ENCODE data around the gene SNRK.

SNRK gene

DNA sequence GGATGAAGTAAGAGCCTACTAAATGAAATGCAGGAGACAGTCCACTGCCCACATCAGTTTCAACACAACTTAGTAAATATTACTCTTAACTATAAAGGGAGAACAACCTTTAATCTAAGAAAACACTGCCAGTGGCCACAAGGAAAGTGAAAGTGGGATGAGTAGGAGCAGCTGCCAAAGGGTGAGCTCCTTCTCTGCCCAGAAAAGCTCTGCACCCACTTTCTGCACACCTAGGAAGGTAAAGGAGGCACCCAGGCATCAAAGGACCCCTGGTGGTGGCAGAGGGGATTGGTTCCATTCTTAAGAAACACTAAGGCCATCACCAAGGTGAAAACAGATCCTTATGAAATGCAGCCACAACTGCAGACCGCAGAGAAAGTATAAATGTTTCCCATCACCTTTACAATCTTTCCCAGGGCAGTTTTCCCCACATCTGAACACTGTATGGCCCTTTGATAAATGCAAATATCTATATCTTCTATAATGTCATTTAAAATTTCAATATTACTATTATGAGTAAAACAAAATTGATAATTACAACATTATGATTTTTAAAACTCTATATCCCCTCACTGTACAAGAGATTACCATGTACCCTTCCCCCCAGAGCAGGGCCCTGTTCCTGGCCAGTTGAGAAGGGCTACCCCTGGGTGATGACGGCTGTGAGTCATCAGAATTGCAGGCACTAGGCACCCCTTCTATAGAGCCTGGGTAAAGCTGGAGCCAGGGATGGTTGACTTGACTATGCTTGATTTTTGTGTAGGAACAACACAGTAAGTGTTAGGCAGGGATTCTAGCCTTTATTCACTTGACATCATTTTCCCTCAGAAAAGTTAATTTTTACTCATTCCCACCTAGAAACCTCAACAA, 92.0 kb downstream of the SNRK start:
- peak; percentile 33 for DNase-seq

DNA sequence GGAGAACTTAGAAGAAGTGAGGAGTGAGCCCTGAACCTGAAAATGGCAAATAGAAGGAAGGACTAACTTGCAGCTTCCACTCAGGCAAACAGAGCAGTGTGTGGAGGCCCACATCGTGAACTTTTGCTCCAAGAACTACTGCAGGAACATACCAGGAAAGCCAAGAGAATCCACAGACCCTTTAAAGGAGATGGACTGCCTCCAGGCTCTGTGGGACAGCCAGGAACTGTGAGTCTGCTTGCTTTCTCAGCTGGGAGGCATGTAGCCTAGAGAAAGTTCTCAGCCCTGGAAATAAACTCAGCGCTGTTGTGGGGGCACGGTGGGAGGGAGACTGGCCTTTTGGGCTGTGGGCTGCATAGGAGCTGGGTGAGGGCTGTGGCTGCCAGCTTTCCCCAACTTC, 93.0 kb downstream of the SNRK start:
- no peak for DNase-seq

DNA sequence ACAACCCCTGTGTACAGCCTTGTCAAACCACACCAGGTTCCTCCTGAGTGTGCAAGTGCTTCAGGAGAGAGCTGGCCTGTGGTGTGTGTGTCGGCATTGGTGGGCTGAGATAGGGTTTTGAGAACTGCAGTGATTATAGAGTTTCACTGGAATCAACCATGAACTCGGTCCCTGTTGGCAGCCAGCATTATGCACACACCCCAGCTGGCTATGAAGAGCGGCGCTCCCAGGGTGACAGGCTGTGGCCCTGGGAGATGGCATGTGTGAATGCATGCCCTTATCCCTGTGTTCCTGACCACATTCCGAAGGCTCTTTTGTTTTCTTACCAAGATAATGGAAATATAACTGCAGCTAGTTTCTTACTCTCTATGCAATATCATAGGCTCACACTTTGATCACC, 101.8 kb downstream of the SNRK start:
- no peak for DNase-seq

DNA sequence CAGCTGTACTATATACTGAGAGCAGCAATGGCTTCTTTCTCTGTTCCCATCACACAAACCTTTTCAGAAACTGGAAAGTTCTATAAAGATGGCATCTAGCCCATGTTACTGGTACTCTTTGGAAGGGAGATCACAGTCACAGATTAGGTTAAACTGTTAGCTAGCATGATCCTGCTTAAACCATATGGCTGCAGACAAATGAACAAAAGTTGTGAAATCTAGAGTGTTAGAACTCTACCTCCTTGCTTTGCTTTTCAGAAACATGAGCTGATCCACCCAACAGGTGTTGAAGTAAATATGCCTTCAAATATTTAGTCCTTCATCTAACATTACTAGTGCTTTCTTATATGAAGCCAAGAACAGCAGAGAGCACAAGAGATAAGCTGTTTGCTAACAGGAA, 102.6 kb downstream of the SNRK start:
- no peak for DNase-seq

DNA sequence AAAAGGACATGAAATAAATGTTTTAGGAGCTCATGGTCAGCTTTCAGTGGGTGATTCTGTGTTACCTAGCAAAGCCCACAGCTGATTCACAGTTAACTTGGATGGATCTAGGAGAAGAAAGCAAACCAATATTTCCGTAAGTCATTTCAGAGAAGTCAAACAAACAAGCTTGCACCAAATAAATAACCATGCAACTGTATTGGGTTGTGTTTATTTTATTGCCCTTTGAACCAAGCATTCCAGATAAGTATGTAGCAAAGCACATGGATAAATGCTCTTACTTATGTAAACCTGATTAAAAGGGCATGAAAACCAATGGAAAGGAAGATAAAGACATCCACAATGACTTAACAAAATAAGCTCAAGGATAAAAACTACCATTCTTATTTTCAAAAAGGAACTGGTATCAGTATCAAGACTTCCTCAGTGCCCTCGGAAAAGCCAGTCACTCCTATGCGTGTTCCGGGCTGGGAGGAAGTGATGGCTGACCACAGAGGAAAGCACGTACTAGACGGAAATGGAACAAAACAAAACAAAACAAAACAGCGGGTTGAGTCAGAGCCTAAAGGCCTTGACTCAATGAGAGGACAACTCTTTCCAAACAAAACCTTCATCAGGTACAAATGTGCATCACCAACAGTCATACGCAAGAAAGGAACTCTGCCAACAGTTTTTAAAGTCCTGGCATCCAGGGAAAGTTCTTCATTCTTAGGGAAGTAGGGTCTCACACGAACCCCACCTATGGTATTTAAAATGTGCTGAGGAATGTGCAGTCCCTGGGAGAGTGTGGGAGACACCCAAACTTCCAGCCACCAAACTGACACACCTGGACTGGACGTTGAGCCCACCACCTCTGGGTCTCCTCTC, 103.3 kb downstream of the SNRK start:
- DNase-seq = no peak

DNA sequence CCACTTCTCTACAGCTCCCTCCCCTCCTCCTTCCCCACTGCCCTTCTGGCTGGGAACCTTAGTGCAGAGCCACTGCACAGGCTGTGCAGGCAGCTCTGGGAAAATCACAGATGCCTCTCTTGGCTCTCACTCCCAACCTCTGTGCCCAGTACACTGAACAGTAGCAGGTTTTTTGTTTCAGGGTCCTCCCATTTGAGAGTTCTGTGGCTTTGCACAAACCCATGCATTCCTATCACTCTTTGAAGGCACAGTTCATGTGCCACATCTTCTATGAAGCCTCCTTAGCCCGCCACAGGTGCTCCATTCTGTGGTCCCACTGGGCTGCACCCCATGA, 103.9 kb downstream of the SNRK start:
- DNase-seq = no peak

DNA sequence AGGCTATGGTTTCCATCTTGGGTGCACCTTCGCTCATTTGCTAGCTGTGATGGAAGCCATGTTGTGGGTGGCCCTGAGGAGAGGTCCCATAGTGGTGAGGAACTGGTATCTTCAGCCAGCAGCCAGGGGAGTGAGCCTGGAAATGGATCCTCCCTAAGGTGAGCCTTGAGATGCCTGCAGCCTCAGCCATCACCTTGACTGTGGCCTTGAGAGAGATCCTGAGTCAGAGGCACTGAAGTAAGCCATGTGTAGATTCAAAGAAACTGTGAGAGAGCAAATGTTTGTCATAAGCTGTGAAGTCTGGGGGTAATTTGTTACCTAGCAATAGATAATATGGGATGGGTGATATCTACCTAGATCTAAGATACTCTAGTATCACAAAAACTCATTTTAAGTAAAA, 105.3 kb downstream of the SNRK start:
- DNase-seq = no peak

DNA sequence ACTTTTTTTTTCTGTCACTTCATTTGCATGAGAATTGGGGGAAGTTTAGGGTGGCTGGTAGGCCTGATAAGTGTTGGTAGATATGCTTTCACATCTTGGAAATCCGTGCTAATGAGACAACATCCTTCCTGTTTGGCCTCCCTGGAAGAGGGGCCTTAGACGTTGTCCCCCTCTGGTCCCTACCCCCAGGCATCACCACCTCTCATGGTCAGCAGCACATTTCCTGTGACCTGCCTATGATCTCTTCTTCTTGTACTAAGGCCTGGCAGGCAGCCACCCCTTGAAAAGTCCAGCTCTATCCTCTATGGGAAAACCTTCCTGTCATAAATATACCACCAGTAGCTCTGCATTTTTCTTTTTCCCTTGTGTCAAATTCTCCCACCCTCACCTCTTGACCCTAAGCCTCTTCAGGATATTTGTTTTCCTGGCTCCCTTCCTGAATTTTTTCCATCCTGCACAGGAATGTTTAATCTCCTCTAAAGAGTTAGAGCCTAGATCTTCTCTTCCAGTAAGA, 107.8 kb downstream of the SNRK start:
- DNase-seq = no peak

DNA sequence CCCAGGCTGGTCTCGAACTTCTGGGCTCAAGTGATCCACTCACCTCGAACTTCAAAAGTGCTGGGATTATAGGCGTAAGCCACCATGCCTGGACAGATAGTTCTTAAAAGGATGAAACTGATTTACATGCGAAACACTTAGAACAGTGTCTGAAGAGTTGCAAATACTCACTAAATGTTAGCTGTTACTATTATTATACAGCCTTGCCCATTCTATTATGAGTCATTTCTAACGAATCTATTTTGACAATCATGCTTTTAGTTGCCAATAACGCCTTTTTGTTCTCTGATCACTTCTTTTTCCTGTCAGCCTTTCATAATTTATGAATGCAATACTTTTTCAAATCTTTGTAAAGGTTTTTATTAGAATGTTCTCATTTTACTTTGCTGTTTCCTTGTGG, 112.7 kb downstream of the SNRK start:
- DNase-seq = no peak

DNA sequence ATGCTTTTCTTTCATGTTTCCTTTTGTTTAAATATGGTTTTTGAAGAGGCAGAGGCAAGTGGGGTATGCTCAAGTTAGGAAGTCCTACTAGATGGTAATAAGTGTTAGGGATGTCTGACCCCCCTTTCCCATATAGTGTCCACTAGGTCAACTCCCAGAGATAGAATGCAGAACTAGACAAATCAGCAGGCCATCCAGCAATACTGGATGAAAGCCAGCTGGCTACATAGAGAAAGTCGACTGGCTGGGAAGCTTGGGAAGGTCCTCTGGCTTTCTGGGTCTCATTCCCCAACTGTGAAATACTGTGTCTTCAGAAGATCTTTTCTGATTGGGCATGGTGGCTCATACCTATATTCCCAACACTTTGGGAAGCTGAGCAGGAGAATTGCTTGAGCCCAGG, 113.8 kb downstream of the SNRK start:
- no peak for DNase-seq

Data from NK-92 treated with Interleukin-12 subunit alpha and Interleukin-12 subunit beta, amount 100 ng/mL, for 24 hours (cell line).